HCT116 (cell line): Measurements from ENCODE around the gene ADM5. TPM values are rescaled to one million over a fixed set of nuclear protein-coding genes. Genes with fewer than 3 reads are reported as not detected.

Source experiments
- ATAC-seq: fragments of 200-7000 bp; cut with Tn5 transposase; 2 replicates; pipeline ENCODE4 v1.9.1; 2020; ENCODE audit warnings: mild to moderate bottlenecking, moderate library complexity
- BruUV-seq: library from RNA; stranded (reverse); fragments of 400-500 nt; replicated peaks from 2 replicates; lab custom pipeline; 2021; lab: Mats Ljungman, UMichigan
- CTCF ChIA-PET: fragments of 300-600 bp; sonication (Branson Sonifier 250); formaldehyde crosslinking; loops from one replicate; lab custom pipeline; 2021; ENCODE audit warnings: antibody characterized with exemption; lab: Charles Lee
- POLR2A ChIA-PET: fragments of 300-600, 350-600 bp; sonication (Branson Sonifier 250); formaldehyde crosslinking; loops from one replicate; lab custom pipeline; 2021; ENCODE audit warnings: antibody characterized with exemption; lab: Charles Lee
- RAD21 ChIA-PET, 2 experiments: fragments of 300-600 bp; sonication (Branson Sonifier 250); formaldehyde crosslinking; loops; one replicate each; lab custom pipeline; 2023; ENCODE audit warnings: low total read pairs in 2 of 2; ENCODE audit not compliant: uncharacterized antibody in 2 of 2, unreplicated experiment in 2 of 2, low non-redundant PET in 1 of 2; lab: Charles Lee
- DNase-seq: peaks from one replicate; pipeline ENCODE4 v3.0.0-alpha.2; 2010; ENCODE audit warnings: low read depth, low spot score
- H2AFZ ChIP-seq: fragments of 200-600 bp; shearing (Covaris generic), sonication (generic); 2 replicates; pipeline ENCODE4 v1.6.1; 2017; ENCODE audit warnings: low read depth, mixed run types, mixed read lengths, antibody characterized with exemption, low read length; ENCODE audit not compliant: poor library complexity, severe bottlenecking
- H3K27ac ChIP-seq: 2 replicates; pipeline ENCODE4 v1.5.1; 2012; ENCODE audit warnings: low read depth, low read length
- H3K27me3 ChIP-seq: fragments of 200-600 bp; sonication (generic); 2 replicates; pipeline ENCODE4 v1.6.1; 2016; ENCODE audit warnings: mixed run types, low read length, mixed read lengths; ENCODE audit not compliant: insufficient read depth
- H3K36me3 ChIP-seq, 2 experiments: fragments of 200-500 bp in 1 of 2; fragments of 200-600 bp in 1 of 2; sonication (Bioruptor generic) in 1 of 2; sonication (generic) in 1 of 2; 2 replicates each; pipeline versions ENCODE4 v1.5.1 to v1.6.1; 2014 to 2016; ENCODE audit warnings: low read length in 2 of 2, inconsistent platforms in 1 of 2, mixed read lengths in 1 of 2, mixed run types in 1 of 2; ENCODE audit not compliant: insufficient read depth in 2 of 2, control insufficient read depth in 1 of 2
- H3K4me1 ChIP-seq, 2 experiments: fragments of 200-600 bp in 1 of 2; sonication (generic) in 1 of 2; 2 replicates each; pipeline versions ENCODE4 v1.5.1 to v1.6.1; 2012 to 2017; ENCODE audit warnings: low read length in 2 of 2, inconsistent platforms in 1 of 2, mild to moderate bottlenecking in 1 of 2, mixed read lengths in 1 of 2, mixed run types in 1 of 2, moderate library complexity in 1 of 2; ENCODE audit not compliant: insufficient read depth in 2 of 2, control insufficient read depth in 1 of 2
- H3K4me2 ChIP-seq: fragments of 200-600 bp; sonication (generic); 2 replicates; pipeline ENCODE4 v1.6.1; 2017; ENCODE audit warnings: mixed run types, low read length, mixed read lengths
- H3K4me3 ChIP-seq, 2 experiments: fragments of 200-600 bp in 1 of 2; sonication (generic) in 1 of 2; replicated peaks in 1 of 2; 2 replicates each; pipeline ENCODE4 v1.5.1; 2011 to 2016; ENCODE audit warnings: low read length in 2 of 2, control low read depth in 1 of 2, low read depth in 1 of 2, mild to moderate bottlenecking in 1 of 2, mixed read lengths in 1 of 2, mixed run types in 1 of 2
- H3K79me2 ChIP-seq: fragments of 200-600 bp; sonication (generic); 2 replicates; pipeline ENCODE4 v1.6.1; 2017; ENCODE audit warnings: mild to moderate bottlenecking, mixed run types, low read length, moderate library complexity, mixed read lengths; ENCODE audit not compliant: insufficient read depth
- H3K9ac ChIP-seq: fragments of 200-600 bp; sonication (generic); 2 replicates; pipeline ENCODE4 v1.6.1; 2016; ENCODE audit warnings: low read length, mixed read lengths
- H3K9me2 ChIP-seq: fragments of 200-600 bp; sonication (generic), shearing (Covaris generic); 2 replicates; pipeline ENCODE4 v1.6.1; 2017; ENCODE audit warnings: mixed run types, mild to moderate bottlenecking, moderate library complexity; ENCODE audit not compliant: insufficient read depth
- H3K9me3 ChIP-seq, 2 experiments: fragments of 200-500 bp in 1 of 2; fragments of 200-600 bp in 1 of 2; sonication (Bioruptor generic) in 1 of 2; sonication (generic) in 1 of 2; 2 replicates each; pipeline ENCODE4 v1.6.1; 2014 to 2017; ENCODE audit warnings: low read length in 2 of 2, mixed read lengths in 2 of 2, inconsistent platforms in 1 of 2, low read depth in 1 of 2, mild to moderate bottlenecking in 1 of 2, mixed run types in 1 of 2, moderate library complexity in 1 of 2; ENCODE audit not compliant: control insufficient read depth in 1 of 2, insufficient read depth in 1 of 2
- H4K20me1 ChIP-seq: fragments of 200-600 bp; sonication (generic), shearing (Covaris generic); 2 replicates; pipeline ENCODE4 v1.6.1; 2017; ENCODE audit warnings: mixed run types, mild to moderate bottlenecking, moderate library complexity; ENCODE audit not compliant: insufficient read depth
- CBX3 ChIP-seq: IDR thresholded peaks from 2 replicates; pipeline ENCODE4 v1.6.1; 2012; ENCODE audit warnings: low read depth
- ELF1 ChIP-seq: IDR thresholded peaks from 2 replicates; pipeline ENCODE4 v1.6.1; 2012; ENCODE audit warnings: low read depth, borderline replicate concordance
- EZH2 ChIP-seq: fragments of 200-600 bp; sonication (generic); IDR thresholded peaks from 2 replicates; pipeline ENCODE4 v1.6.1; 2017; ENCODE audit warnings: antibody characterized with exemption, mixed run types
- FOSL1 ChIP-seq: IDR thresholded peaks from 2 replicates; pipeline ENCODE4 v1.6.1; 2012; ENCODE audit warnings: low read depth
- JUND ChIP-seq: IDR thresholded peaks from 2 replicates; pipeline ENCODE4 v1.6.1; 2012
- POLR2AphosphoS5 ChIP-seq: IDR thresholded peaks from 2 replicates; pipeline ENCODE4 v1.6.1; 2011; ENCODE audit warnings: mild to moderate bottlenecking, low read depth, low read length, moderate library complexity
- RAD21 ChIP-seq: IDR thresholded peaks from 2 replicates; pipeline ENCODE4 v1.6.1; 2012; ENCODE audit warnings: low read depth, mild to moderate bottlenecking
- SIN3A ChIP-seq: IDR thresholded peaks from 2 replicates; pipeline ENCODE4 v1.6.1; 2012; ENCODE audit warnings: low read depth
- SRF ChIP-seq: IDR thresholded peaks from 2 replicates; pipeline ENCODE4 v1.6.1; 2012; ENCODE audit warnings: low read depth
- YY1 ChIP-seq: IDR thresholded peaks from 2 replicates; pipeline ENCODE4 v1.6.1; 2011; ENCODE audit warnings: low read length, low read depth, moderate library complexity, mild to moderate bottlenecking; ENCODE audit not compliant: insufficient replicate concordance; ENCODE audit errors: extremely low read depth
- ZFX ChIP-seq: fragments of 450-650 bp; IDR thresholded peaks from 2 replicates; pipeline ENCODE4 v1.6.1; 2017
- ZNF274 ChIP-seq: fragments of 200-500 bp; sonication (Bioruptor generic); IDR thresholded peaks from 2 replicates; pipeline ENCODE4 v1.6.1; 2014; ENCODE audit warnings: mild to moderate bottlenecking, low read depth, low read length, inconsistent platforms
- intact Hi-C: fragments of 100-400 bp; cut with micrococcal nuclease; formaldehyde crosslinking; loops from 2 replicates; pipeline ENCODE4 v1.10.0; 2022
- total RNA-seq: library from RNA; stranded (reverse); gene quantifications from one replicate; pipeline ENCODE4 v1.2.1, GENCODE V29; 2021; ENCODE audit not compliant: unreplicated experiment
- TF ChIP-seq, protein P1 (sequence below): IDR thresholded peaks from 2 replicates; pipeline ENCODE4 v1.6.1; 2012
- TF ChIP-seq, protein P2 (sequence below): IDR thresholded peaks from 2 replicates; pipeline ENCODE4 v1.6.1; 2012; ENCODE audit warnings: low read depth

The ADM5 gene
- total RNA-seq, 1 experiment from 2014 or later: 12.1 TPM

DNA sequence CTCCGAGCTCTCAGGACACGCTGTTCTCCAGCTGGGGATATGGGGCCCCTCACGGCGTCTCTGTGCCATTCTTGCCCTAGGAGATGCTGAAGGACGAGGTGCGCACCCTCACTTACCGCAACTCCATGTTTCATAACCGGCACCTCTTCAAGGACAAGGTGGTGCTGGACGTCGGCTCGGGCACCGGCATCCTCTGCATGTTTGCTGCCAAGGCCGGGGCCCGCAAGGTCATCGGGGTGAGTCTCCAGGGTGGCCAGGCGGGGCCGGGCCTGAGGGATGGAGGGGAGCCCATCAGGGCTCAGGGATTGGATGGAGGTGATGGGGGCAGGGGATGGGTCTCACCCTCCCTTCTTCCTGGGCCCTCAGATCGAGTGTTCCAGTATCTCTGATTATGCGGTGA lies 7.6 kb upstream of the ADM5 start:
- intact Hi-C loops: no loop called here
- no peaks in the 10 kb centered on the region for H3K27me3 ChIP-seq
- POLR2A ChIA-PET: no interaction called here
- TF ChIP-seq JUND (no peak), RAD21 (no peak), YY1 (no peak), EZH2 (no peak), SIN3A (no peak)
- TF ChIP-seq, protein P1, sequence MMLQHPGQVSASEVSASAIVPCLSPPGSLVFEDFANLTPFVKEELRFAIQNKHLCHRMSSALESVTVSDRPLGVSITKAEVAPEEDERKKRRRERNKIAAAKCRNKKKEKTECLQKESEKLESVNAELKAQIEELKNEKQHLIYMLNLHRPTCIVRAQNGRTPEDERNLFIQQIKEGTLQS: no peak
- TF ChIP-seq, all 23 proteins: peak for 0
- ChIA-PET CTCF (interaction anchor here (1.5 kb wide), 1 partner anchor 101 kb away, joined by 3 read pairs; the partner anchor contains the start of gene PRRG2), RAD21 (no interaction called here)
- Histone ChIP-seq H2AFZ (no peak overlapping the region), H3K9ac (no peak overlapping the region), H3K36me3 (peaks cover 36 to 50% of the 10 kb centered on the region in 2 experiments), H3K9me2 (no peaks in the 10 kb centered on the region), H3K4me2 (no peak overlapping the region), H3K79me2 (peaks cover 88% of the 10 kb centered on the region), H4K20me1 (peaks cover 38% of the 10 kb centered on the region; the same call in 1 of the 2 replicates), H3K4me3 (no peak overlapping the region), H3K4me1 (peaks cover 21 to 29% of the 10 kb centered on the region in 2 experiments), H3K27ac (no peak overlapping the region), H3K9me3 (no peaks in the 10 kb centered on the region)
- BruUV-seq: no TSS peak
- ATAC-seq (no peak), DNase-seq (no peak)

DNA sequence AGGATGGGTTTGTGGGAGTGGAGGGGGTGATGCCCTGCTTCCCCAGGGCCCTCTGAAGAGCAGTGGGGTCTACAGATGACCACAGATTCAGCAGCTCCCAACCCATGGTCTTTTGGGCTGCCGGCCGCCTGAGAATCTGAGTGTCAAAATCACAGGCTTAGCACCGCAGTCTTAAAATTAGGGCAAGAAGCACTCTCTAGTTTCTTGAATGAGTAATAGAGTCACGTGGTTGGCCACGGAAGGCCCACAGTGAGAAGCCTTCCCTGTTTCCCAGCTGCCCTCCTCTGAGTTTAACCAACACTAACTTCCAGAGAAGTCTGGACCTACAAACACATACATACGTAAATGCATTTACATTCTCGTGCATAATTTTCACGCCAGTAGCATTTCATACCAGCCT lies 7.1 kb upstream of the ADM5 start:
- Histone ChIP-seq H3K27ac (no peak overlapping the region), H3K9ac (no peak overlapping the region), H2AFZ (no peak overlapping the region), H4K20me1 (peaks cover 38% of the 10 kb centered on the region; the same call in 1 of the 2 replicates), H3K27me3 (no peaks in the 10 kb centered on the region), H3K9me3 (no peaks in the 10 kb centered on the region), H3K9me2 (no peaks in the 10 kb centered on the region), H3K79me2 (peaks cover 86% of the 10 kb centered on the region), H3K4me3 (no peak overlapping the region), H3K4me2 (no peak overlapping the region), H3K4me1 (peaks cover 21 to 29% of the 10 kb centered on the region in 2 experiments), H3K36me3 (peaks cover 39 to 53% of the 10 kb centered on the region in 2 experiments)
- TF ChIP-seq JUND (no peak), SRF (no peak), CBX3 (no peak), ELF1 (no peak), SIN3A (no peak), ZFX (no peak), ZNF274 (no peak), POLR2AphosphoS5 (no peak), EZH2 (no peak), FOSL1 (no peak), YY1 (no peak)
- TF ChIP-seq, protein P2, sequence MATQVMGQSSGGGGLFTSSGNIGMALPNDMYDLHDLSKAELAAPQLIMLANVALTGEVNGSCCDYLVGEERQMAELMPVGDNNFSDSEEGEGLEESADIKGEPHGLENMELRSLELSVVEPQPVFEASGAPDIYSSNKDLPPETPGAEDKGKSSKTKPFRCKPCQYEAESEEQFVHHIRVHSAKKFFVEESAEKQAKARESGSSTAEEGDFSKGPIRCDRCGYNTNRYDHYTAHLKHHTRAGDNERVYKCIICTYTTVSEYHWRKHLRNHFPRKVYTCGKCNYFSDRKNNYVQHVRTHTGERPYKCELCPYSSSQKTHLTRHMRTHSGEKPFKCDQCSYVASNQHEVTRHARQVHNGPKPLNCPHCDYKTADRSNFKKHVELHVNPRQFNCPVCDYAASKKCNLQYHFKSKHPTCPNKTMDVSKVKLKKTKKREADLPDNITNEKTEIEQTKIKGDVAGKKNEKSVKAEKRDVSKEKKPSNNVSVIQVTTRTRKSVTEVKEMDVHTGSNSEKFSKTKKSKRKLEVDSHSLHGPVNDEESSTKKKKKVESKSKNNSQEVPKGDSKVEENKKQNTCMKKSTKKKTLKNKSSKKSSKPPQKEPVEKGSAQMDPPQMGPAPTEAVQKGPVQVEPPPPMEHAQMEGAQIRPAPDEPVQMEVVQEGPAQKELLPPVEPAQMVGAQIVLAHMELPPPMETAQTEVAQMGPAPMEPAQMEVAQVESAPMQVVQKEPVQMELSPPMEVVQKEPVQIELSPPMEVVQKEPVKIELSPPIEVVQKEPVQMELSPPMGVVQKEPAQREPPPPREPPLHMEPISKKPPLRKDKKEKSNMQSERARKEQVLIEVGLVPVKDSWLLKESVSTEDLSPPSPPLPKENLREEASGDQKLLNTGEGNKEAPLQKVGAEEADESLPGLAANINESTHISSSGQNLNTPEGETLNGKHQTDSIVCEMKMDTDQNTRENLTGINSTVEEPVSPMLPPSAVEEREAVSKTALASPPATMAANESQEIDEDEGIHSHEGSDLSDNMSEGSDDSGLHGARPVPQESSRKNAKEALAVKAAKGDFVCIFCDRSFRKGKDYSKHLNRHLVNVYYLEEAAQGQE: no peak
- TF ChIP-seq, protein P1: no peak
- RAD21 ChIA-PET: no interaction called here
- BruUV-seq: no TSS peak
- CTCF ChIA-PET: no interaction called here
- DNase-seq (no peak), ATAC-seq (no peak)
- POLR2A ChIA-PET: no interaction called here
- intact Hi-C loops: no loop called here
